ENCODE measurements around the gene CROCC. TPM values are rescaled to one million over a fixed set of nuclear protein-coding genes. Genes with fewer than 3 reads are reported as not detected.

Gene CROCC
- total and polyA plus RNA-seq, 9 of the 15 experiments (the other 6 are each of a cell fraction or from before 2014, with no cell fraction given), result 0.17 to 15.4 (median 7.6) TPM

GRCh38 chr1:17011439-17012307 lies 89.9 kb downstream of the CROCC start, which contains the start of gene ATP13A2 (continued):
- TF ChIP-seq CREM (IDR thresholded peaks at IDR 0.05; ENCODE audit: low read depth), result peak; percentile 89
- TF ChIP-seq GATAD2B (IDR thresholded peaks at IDR 0.05; ENCODE audit: borderline replicate concordance), result peak; percentile 93
- no peak for TF ChIP-seq USF1 (CRISPR knock-in tag; IDR thresholded peaks at IDR 0.05)
- peak; percentile 86 to 88 for TF ChIP-seq SIX5 (IDR thresholded peaks at IDR 0.05; ENCODE audit: borderline replicate concordance in 1 of 2, insufficient read depth in 1 of 2, low read depth in 1 of 2, low read length in 2 of 2)
- TF ChIP-seq ZNF780A (CRISPR knock-in tag; IDR thresholded peaks at IDR 0.05), result no peak
- TF ChIP-seq PCBP2 (IDR thresholded peaks at IDR 0.05; ENCODE audit: low read depth, low read length, poor library complexity, severe bottlenecking), result no peak
- TF ChIP-seq ZNF408 (CRISPR knock-in tag; IDR thresholded peaks at IDR 0.05; ENCODE audit: low read depth), result no peak
- no peak for TF ChIP-seq MEF2A (IDR thresholded peaks at IDR 0.05; ENCODE audit: control insufficient read depth, low read depth, low read length)
- TF ChIP-seq HMGN3 (IDR thresholded peaks at IDR 0.05; ENCODE audit: borderline replicate concordance, extremely low read depth, insufficient read length, low read depth, low read length), result peak; percentile 87
- no peak for TF ChIP-seq RBM39 (optimal IDR thresholded peaks at IDR 0.05; ENCODE audit: low read depth, low read length)
- no peak for TF ChIP-seq ZNF41 (CRISPR knock-in tag; conservative IDR thresholded peaks at IDR 0.05)
- no peak for TF ChIP-seq MXI1 (IDR thresholded peaks at IDR 0.05; ENCODE audit: low read depth, low read length)
- no peak for TF ChIP-seq ZNF146 (CRISPR knock-in tag; IDR thresholded peaks at IDR 0.05; ENCODE audit: unreplicated experiment)
- no peak for TF ChIP-seq RUNX1 (IDR thresholded peaks at IDR 0.05; ENCODE audit: low read depth)
- TF ChIP-seq ZNF79 (CRISPR knock-in tag; IDR thresholded peaks at IDR 0.05; ENCODE audit: low read depth), result no peak
- TF ChIP-seq HLTF (IDR thresholded peaks at IDR 0.05), result no peak
- TF ChIP-seq CTCFL (IDR thresholded peaks at IDR 0.05; ENCODE audit: borderline replicate concordance, insufficient read depth, low read depth, low read length, poor library complexity, severe bottlenecking), result no peak
- peak; percentile 72; the same call in 1 of the 2 replicates for TF ChIP-seq PHF8 (IDR thresholded peaks at IDR 0.05; ENCODE audit: borderline replicate concordance, low read length)
- peak; percentile 85 for TF ChIP-seq RB1 (IDR thresholded peaks at IDR 0.05; ENCODE audit: low read depth)
- peak in 1 of 2 experiments; percentile 25; a peak in 1 of 4 replicates for TF ChIP-seq SIN3A (IDR thresholded peaks at IDR 0.05; ENCODE audit: borderline replicate concordance in 2 of 2, control insufficient read depth in 1 of 2, low read depth in 2 of 2, low read length in 2 of 2)
- no peak for TF ChIP-seq ZNF561 (CRISPR knock-in tag; conservative IDR thresholded peaks at IDR 0.05)
- TF ChIP-seq ZNF449 (CRISPR knock-in tag; IDR thresholded peaks at IDR 0.05), result no peak
